Hematopoietic multipotent progenitor cell treated with erythropoietin and hydrocortisone succinate and interleukin-3 and kit ligand, for 4 days (in vitro differentiated cells): Measurements from ENCODE around the gene CAST.
"Not testable (repeated sequence)": the region's sequence is repeated elsewhere in the genome, so short reads cannot be mapped to it uniquely, and the experiment has no call there.

Experiments
- DNase-seq: peaks from one replicate; pipeline ENCODE4 v3.0.0-alpha.2; 2015

Gene CAST

GRCh38 chr5:96661855-96662724, at the start of gene CAST:
CAST (plus strand) TSS chr5:96662376; CDS start chr5:96662423, 47 bp downstream.
- peak; percentile 80 for DNase-seq

GRCh38 chr5:96614110-96614691, 48.0 kb upstream of the CAST start:
- peak; percentile 74 for DNase-seq

GRCh38 chr5:96615223-96615622, 47.0 kb upstream of the CAST start:
- no peak for DNase-seq

GRCh38 chr5:96616801-96617200, 45.4 kb upstream of the CAST start:
- no peak for DNase-seq

- DNase-seq: not testable (repeated sequence)
These were observed 43.7 kb upstream of the CAST start for GRCh38 chr5:96618311-96619016.

- DNase-seq: no peak
These were observed 42.2 kb upstream of the CAST start for GRCh38 chr5:96619946-96620345.

GRCh38 chr5:96624596-96624995, 37.6 kb upstream of the CAST start:
- DNase-seq: no peak

- DNase-seq: no peak
These were observed 36.8 kb upstream of the CAST start for GRCh38 chr5:96625365-96625764.

GRCh38 chr5:96626956-96627355, 35.2 kb upstream of the CAST start:
- DNase-seq: no peak

- DNase-seq: no peak
These were observed 34.3 kb upstream of the CAST start for GRCh38 chr5:96627792-96628398.

- DNase-seq: no peak
These were observed 33.8 kb upstream of the CAST start for GRCh38 chr5:96628406-96628805.

GRCh38 chr5:96629774-96630173, 32.4 kb upstream of the CAST start:
- DNase-seq: no peak

- DNase-seq: no peak
These were observed 28.4 kb upstream of the CAST start for GRCh38 chr5:96633820-96634219.

GRCh38 chr5:96634881-96635280, 27.3 kb upstream of the CAST start:
- DNase-seq: no peak

GRCh38 chr5:96636046-96636445, 26.1 kb upstream of the CAST start:
- DNase-seq: no peak

- DNase-seq: no peak
These were observed 25.6 kb upstream of the CAST start for GRCh38 chr5:96636594-96636993.

GRCh38 chr5:96637196-96637595, 25.0 kb upstream of the CAST start:
- DNase-seq: no peak

GRCh38 chr5:96638561-96638960, 23.6 kb upstream of the CAST start:
- DNase-seq: no peak

- DNase-seq: no peak
These were observed 21.5 kb upstream of the CAST start for GRCh38 chr5:96640696-96641095.

GRCh38 chr5:96641368-96642280, 20.6 kb upstream of the CAST start:
- DNase-seq: peak; percentile 44

- DNase-seq: no peak
These were observed 19.9 kb upstream of the CAST start for GRCh38 chr5:96642281-96642640.

- no peak for DNase-seq
These were observed 17.1 kb upstream of the CAST start for GRCh38 chr5:96645091-96645490.
